WERI-Rb-1 (cell line): Measurements from ENCODE around the gene DNAH10.

Experiments used
- DNase-seq: peaks from one replicate; pipeline ENCODE4 v3.0.0-alpha.2; 2020
- H3K27ac ChIP-seq: fragments of 250-450 bp; sonication (Bioruptor Pico); 2 replicates; pipeline ENCODE4 v1.5.1; 2020; ENCODE audit warnings: mild to moderate bottlenecking, moderate library complexity
- H3K27me3 ChIP-seq: fragments of 250-450 bp; sonication (Bioruptor Pico); 2 replicates; pipeline ENCODE4 v1.5.1; 2021; ENCODE audit warnings: mild to moderate bottlenecking, low read depth, moderate library complexity; ENCODE audit not compliant: insufficient read depth, severe bottlenecking
- H3K36me3 ChIP-seq: fragments of 250-450 bp; sonication (Bioruptor Pico); 2 replicates; pipeline ENCODE4 v1.5.1; 2020; ENCODE audit warnings: mild to moderate bottlenecking, moderate library complexity
- H3K4me3 ChIP-seq: 2 replicates; pipeline ENCODE4 v1.5.1; 2011; ENCODE audit warnings: low read depth, mild to moderate bottlenecking, control low read depth, low read length
- H3K9me3 ChIP-seq: fragments of 250-450 bp; sonication (Bioruptor Pico); 2 replicates; pipeline ENCODE4 v1.5.1; 2021; ENCODE audit warnings: mild to moderate bottlenecking, moderate library complexity; ENCODE audit not compliant: severe bottlenecking
- TF ChIP-seq, protein P1 (sequence below): IDR thresholded peaks from 2 replicates; pipeline ENCODE4 v1.5.1; 2011; ENCODE audit warnings: low read depth, mild to moderate bottlenecking, control low read depth, inconsistent platforms, low read length

DNAH10 gene

GRCh38 chr12:123940627-123940966 lies 178.5 kb downstream of the DNAH10 start:
- Histone ChIP-seq H3K36me3 (no peaks in the 10 kb centered on the region), H3K27ac (no peak overlapping the region), H3K4me3 (no peak overlapping the region), H3K27me3 (no peaks in the 10 kb centered on the region), H3K9me3 (no peaks in the 10 kb centered on the region)
- TF ChIP-seq, protein P1, sequence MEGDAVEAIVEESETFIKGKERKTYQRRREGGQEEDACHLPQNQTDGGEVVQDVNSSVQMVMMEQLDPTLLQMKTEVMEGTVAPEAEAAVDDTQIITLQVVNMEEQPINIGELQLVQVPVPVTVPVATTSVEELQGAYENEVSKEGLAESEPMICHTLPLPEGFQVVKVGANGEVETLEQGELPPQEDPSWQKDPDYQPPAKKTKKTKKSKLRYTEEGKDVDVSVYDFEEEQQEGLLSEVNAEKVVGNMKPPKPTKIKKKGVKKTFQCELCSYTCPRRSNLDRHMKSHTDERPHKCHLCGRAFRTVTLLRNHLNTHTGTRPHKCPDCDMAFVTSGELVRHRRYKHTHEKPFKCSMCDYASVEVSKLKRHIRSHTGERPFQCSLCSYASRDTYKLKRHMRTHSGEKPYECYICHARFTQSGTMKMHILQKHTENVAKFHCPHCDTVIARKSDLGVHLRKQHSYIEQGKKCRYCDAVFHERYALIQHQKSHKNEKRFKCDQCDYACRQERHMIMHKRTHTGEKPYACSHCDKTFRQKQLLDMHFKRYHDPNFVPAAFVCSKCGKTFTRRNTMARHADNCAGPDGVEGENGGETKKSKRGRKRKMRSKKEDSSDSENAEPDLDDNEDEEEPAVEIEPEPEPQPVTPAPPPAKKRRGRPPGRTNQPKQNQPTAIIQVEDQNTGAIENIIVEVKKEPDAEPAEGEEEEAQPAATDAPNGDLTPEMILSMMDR = no peak
- DNase-seq = no peak

DNA sequence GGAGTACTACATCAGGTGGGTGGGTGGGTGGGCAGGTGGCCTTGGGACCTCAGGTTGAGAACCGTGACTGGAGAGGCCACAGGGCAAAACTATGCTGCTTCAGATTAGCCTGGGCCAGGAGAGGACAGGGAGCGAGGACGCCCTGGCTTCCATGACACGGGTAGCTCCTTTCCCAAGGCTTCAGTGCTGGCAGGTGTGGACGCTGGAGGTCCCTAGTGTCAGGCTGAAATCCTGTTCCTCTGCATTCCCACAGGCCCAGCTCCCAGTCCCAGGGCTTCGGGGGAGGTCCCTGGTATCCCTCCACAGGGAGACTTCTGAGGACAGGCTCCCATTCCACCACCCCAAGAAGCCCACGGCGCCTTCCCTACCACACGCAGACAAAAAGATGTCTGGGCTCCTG lies 178.9 kb downstream of the DNAH10 start:
- Histone ChIP-seq H3K4me3 (no peak overlapping the region), H3K9me3 (no peaks in the 10 kb centered on the region), H3K27me3 (no peaks in the 10 kb centered on the region), H3K36me3 (no peaks in the 10 kb centered on the region), H3K27ac (no peak overlapping the region)
- TF ChIP-seq, protein P1 = no peak
- no peak for DNase-seq

DNA sequence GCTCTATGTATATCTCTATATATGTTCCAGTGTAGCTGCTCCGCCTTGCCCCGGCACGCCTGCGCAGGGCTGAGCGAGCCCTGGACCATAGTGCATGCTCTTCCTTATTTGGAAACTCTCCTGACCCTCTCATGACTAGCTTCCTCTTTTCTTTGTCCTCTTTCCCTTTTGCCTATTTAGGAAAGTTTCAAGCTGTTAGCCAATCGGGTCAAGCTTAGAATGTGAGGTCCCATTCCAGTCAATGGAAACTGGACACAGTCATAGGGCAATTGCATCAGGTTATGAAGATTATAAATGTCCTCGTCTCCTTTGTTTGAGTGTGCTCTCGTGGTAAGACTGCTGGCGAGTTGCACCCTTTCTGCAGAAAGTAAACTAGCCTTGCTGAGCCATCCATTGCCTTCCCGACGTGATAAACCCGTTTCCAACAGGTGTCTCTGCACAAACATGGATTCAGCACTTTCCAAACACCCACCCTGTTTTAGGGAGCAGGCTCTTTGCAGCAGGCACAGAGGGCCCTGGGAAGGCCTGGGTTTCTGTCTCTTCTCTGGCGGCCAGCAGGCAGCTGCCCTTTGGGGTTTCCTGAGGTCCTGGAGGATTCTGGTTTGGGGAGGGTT lies 179.6 kb downstream of the DNAH10 start:
- TF ChIP-seq, protein P1 = no peak
- no peak overlapping the region for H3K4me3 ChIP-seq
- no peak overlapping the region for H3K27ac ChIP-seq
- no peaks in the 10 kb centered on the region for H3K36me3 ChIP-seq
- no peaks in the 10 kb centered on the region for H3K9me3 ChIP-seq
- DNase-seq = no peak
- no peaks in the 10 kb centered on the region for H3K27me3 ChIP-seq

- no peak overlapping the region for H3K4me3 ChIP-seq
- no peaks in the 10 kb centered on the region for H3K9me3 ChIP-seq
- no peaks in the 10 kb centered on the region for H3K36me3 ChIP-seq
- H3K27ac ChIP-seq = no peak overlapping the region
- H3K27me3 ChIP-seq = no peaks in the 10 kb centered on the region
- TF ChIP-seq, protein P1 = no peak
- no peak for DNase-seq
Observed at GRCh38 chr12:123942238-123942653, 180.1 kb downstream of the DNAH10 start.

- no peak overlapping the region for H3K4me3 ChIP-seq
- H3K36me3 ChIP-seq = no peaks in the 10 kb centered on the region
- no peaks in the 10 kb centered on the region for H3K9me3 ChIP-seq
- H3K27me3 ChIP-seq = no peaks in the 10 kb centered on the region
- no peak overlapping the region for H3K27ac ChIP-seq
- TF ChIP-seq, protein P1 = no peak
- DNase-seq = no peak
Observed at GRCh38 chr12:123942911-123943648, 181.0 kb downstream of the DNAH10 start.
